HG02610 (cell line): ENCODE results near the gene SUPT5H.

Source experiments
- ATAC-seq: cut with Tn5 transposase; IDR thresholded peaks from one replicate; pipeline ENCODE4 v1.9.1; 2021; ENCODE audit warnings: mild to moderate bottlenecking, moderate library complexity; ENCODE audit not compliant: unreplicated experiment

Gene SUPT5H

DNA sequence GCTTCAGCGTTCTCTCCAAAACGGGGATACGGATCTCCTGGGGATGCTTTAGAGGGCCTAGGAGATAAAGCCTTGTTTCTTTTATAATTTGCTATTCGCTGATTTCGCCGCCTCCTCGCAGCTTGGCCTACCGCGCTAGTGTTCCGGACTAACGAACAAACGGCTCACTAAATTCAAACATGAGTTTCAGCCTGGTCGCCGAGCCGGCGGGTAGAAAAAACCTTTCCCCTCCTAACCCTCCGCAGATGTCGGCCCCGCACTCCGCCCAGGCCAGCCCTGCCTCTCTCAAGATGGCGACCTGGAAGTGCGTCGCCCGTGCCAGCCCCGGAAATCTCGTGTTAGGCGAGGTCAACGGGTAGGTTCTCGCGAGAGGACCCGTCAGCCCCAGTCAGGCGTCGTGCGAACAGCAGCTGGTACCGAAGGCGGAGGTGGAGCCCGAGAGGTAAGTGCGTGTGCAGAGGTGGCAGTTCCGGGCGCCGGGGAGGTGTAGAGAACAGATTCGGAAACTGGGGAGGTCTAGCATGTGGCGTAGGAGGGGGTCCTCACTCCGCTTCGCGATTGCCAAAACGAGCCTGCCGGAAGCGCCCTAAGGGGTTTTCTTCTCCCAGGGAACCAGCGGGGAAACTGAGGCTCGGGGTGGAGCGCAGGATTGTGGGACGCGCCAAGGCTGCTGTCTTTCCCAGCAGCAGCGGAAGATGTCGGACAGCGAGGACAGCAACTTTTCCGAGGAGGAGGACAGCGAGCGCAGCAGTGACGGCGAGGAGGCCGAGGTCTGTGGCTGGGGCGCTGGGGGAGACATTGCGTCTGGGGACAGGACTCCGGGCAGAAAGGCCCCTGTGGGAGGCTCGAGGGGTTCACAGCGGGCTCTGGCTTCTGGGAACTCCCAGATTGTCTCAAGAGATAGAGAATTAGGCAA is at the start of gene SUPT5H:
Gene SUPT5H (plus strand): TSS at position 387 of the 916 bp plus-strand sequence. CDS start 309 bp downstream, at position 696.
- ATAC-seq: peak; percentile 86

- peak; percentile 36 for ATAC-seq
These were observed 47.8 kb upstream of the SUPT5H start for GRCh38 chr19:39397360-39398296.

GRCh38 chr19:39398297-39398864 is 47.0 kb upstream of the SUPT5H start:
- ATAC-seq: no peak

DNA sequence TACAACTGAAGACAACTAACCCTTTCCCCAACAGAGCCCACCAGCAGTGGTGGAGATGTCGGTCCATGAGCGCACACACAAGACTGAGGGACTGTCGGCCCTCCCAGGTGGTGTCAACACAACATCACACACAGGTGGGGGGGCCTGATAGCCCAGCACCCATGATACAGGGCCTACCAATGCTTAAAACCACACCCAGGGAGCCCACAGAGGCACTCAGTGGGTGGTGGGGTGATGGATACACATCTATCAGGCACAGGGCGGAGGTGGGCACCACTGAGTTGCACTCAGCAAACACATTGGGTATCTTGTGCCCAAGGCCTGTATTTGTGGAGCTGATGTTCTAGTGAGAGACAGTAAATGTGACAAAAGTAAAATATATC is 45.7 kb upstream of the SUPT5H start:
- no peak for ATAC-seq

DNA sequence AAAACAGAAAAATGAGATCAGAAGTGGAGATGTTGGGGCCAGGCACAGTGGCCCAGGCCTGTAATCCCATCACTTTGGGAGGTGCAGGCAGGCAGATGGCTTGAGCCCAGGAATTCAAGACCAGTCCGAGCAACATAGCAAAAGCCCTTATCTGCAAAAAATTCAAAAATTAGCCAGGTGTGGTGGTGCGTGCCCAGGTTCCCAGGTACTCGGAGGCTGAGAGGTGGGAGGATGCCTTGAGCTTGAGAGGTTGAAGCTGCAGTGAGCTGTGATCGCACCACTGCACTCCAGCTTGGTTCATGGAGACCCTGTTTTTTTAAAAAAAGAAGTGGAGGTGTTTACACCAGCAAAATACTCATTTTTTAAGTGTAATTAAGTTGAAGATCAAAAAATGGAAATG is 45.3 kb upstream of the SUPT5H start:
- ATAC-seq: no peak

- peak; percentile 10 for ATAC-seq
These were observed 44.3 kb upstream of the SUPT5H start for GRCh38 chr19:39401070-39401548.

GRCh38 chr19:39401549-39402345 is 43.6 kb upstream of the SUPT5H start:
- ATAC-seq: peak; percentile 20

DNA sequence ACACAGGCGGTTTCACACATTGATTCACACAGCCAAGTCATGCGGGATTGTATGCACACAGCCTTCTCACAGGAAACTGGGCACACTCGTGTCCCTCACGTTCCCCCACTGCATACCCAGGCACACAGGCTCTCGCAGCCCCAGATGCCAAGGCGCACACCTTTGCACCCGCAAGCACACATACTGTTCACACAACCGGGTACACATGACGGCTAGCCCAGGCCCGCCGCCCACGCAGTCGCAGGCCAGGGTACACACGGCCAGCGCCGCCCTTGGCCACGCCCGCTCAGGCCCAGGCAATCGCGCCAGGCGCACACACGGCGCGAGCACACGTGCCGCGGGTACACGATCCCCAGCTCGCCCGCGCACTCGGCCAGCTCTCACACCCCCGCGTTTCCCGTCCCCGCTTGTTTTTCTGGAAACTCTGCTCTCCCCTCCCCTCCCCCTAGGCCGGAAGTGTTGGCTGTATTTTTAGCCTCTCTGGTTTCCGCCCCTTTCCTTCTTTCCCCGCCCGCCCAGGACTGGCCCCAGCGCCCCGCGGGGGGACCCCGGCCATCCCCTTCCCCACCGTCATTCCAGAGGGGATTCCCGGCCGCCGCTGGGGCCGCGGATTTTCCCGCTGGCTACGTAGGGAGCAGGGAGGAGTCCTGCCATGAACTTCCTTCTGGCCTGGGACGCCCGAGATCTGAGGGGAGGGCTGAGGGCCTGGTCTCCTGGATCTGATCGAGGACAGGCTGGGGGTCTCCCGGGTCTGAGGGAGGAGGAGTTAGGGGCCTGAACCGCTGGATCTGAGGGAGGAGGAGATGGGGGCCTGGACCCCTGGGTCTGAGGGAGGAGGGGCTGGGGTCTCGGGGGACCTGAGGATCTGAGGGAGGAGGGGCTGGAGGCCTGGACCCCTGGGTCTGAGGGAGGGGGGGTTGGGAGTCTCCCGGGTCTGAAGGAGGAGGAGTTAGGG is 42.8 kb upstream of the SUPT5H start:
- no peak for ATAC-seq

DNA sequence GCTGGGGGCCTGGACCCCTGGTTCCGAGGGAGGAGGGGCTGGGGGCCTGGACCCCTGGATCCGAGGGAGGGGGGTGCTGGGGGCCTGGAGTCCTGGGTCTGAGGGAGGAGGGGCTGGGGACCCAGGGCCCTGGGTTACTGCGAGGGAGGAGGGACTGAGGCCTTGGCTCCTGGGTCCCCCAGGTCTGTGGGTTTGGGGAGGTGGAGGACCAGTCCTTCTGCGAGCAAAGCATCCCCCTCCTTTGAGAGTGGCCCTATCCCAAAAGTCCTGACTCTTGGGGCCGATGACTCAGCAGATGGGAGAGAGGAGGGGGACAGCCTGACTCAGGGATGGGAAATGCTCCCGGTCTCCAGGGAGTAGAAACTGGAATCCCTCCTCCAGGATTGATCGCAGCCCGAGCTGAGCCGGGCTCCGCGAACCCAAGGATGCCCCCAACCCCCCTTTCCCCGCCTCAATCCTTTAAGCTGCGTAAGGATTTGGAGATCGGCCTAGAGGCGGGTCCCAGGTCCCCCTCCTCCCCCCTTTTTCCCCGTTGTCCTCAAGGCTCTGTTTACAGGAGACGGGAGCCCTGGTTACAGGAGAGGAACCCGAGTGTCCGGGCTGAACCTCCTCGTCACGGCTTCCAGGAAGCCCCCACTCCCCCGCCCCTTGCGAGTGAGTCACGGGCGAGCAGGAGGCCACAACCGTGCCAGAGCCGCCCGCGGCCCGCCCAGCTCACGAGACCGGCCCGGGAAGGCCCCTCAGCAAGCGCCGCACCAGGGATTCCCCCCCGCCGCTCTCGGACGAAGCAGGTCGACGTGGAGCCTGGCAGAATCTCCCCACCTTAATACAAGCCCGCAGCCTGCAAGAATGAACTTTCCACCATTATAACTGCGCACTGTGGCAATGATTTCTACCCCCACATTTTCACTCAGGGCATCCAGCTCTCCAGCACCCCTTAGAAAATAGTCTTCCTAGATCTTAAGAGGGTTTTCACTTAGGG is 41.8 kb upstream of the SUPT5H start:
- ATAC-seq: no peak

DNA sequence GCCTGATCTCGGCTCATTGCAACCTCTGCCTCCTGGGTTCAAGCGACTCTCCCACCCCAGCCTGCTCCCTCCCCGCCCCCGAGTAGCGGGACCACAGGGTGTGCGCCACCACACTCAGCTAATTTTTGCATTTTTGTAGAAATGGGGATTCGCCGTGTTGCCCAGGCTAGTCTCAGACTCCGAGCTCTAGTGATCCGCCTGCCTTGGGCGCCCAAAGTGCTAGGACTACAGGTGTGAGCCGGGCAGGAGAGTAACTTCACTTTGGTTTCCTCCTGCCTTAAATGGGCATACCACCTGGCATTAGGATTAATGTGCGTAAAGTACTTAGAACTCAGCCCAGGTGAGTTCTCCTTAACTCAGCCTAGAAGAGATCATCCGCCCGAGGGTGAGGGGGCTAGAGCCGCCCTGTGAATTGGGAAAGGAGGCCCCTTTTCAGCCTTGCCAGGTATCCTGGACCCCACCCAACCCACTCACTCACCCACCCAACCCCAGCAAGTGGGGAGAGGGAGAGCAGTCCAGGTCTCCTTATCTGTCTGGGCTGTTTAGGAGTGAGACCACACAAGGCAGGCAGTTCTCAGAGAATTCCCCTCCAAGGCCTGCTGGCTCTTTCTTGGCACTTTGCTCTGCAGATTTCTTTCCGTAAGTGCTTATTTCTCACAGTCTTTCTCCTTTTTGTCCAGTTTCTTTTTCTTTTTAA is 40.0 kb upstream of the SUPT5H start:
- ATAC-seq: no peak

- no peak for ATAC-seq
These were observed 39.3 kb upstream of the SUPT5H start for GRCh38 chr19:39405958-39406655.

GRCh38 chr19:39406656-39407409 is 38.5 kb upstream of the SUPT5H start, which contains the start of gene ZFP36:
Gene ZFP36 (plus strand): TSS chr19:39406847. CDS start chr19:39406905, 58 bp downstream.
- no peak for ATAC-seq

DNA sequence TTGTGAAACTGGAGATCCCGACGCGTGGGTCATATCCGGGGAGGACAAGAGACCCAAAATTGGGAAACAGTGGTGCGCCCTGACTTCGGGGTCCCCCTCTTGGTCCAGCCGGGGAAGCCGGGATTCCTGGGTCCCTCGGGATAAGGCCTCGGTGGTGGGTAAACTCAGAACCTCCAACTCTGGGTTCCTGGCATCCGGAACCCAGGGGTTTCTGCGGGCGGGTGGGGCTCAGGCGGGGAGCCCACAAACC is 38.0 kb upstream of the SUPT5H start:
- no peak for ATAC-seq

DNA sequence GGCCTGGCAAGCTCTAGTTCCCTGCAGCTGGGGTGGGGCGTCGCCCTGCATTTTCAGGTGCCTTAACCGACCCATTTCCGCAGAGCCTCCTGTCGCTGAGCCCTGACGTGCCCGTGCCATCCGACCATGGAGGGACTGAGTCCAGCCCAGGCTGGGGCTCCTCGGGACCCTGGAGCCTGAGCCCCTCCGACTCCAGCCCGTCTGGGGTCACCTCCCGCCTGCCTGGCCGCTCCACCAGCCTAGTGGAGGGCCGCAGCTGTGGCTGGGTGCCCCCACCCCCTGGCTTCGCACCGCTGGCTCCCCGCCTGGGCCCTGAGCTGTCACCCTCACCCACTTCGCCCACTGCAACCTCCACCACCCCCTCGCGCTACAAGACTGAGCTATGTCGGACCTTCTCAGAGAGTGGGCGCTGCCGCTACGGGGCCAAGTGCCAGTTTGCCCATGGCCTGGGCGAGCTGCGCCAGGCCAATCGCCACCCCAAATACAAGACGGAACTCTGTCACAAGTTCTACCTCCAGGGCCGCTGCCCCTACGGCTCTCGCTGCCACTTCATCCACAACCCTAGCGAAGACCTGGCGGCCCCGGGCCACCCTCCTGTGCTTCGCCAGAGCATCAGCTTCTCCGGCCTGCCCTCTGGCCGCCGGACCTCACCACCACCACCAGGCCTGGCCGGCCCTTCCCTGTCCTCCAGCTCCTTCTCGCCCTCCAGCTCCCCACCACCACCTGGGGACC is 37.6 kb upstream of the SUPT5H start:
- no peak for ATAC-seq

GRCh38 chr19:39408392-39409207 is 36.8 kb upstream of the SUPT5H start:
- ATAC-seq: no peak
